Type B pancreatic cell (in vitro differentiated cells): ENCODE results near the gene RELT. TPM values are rescaled to one million over a fixed set of nuclear protein-coding genes. Genes with fewer than 3 reads are reported as not detected.

ENCODE experiments used
- DNase-seq: peaks from one replicate; pipeline ENCODE4 v3.0.0; 2021; ENCODE audit warnings: mixed read lengths; ENCODE audit not compliant: unreplicated experiment; ENCODE audit errors: extremely low spot score
- H3K27ac Mint-ChIP-seq: 2 replicates; pipeline ENCODE4 v1.8.0; 2021; ENCODE audit warnings: mild to moderate bottlenecking, mixed read lengths
- H3K27me3 Mint-ChIP-seq: 2 replicates; pipeline ENCODE4 v1.8.0; 2021; ENCODE audit warnings: mixed read lengths
- H3K36me3 Mint-ChIP-seq: 2 replicates; pipeline ENCODE4 v1.8.0; 2021; ENCODE audit warnings: mixed read lengths
- H3K4me1 Mint-ChIP-seq: one replicate; pipeline ENCODE4 v1.8.0; 2021; ENCODE audit warnings: mixed read lengths; ENCODE audit not compliant: unreplicated experiment
- H3K4me3 Mint-ChIP-seq: 2 replicates; pipeline ENCODE4 v1.8.0; 2021; ENCODE audit warnings: mild to moderate bottlenecking, mixed read lengths
- H3K9me3 Mint-ChIP-seq: 2 replicates; pipeline ENCODE4 v1.8.0; 2021; ENCODE audit warnings: mixed read lengths
- CTCF ChIP-seq: fragments of 200-600 bp; sonication (generic); conservative IDR thresholded peaks from 2 replicates; pipeline ENCODE4 v1.5.0; 2021; ENCODE audit warnings: antibody characterized with exemption, mild to moderate bottlenecking
- total RNA-seq: library from RNA; stranded (reverse); gene quantifications from 2 replicates; pipeline ENCODE4 v1.2.1, GENCODE V29; 2021; ENCODE audit warnings: low replicate concordance

The RELT gene
- total RNA-seq, 1 donor from 2014 or later = 8.5 TPM

GRCh38 chr11:73412308-73412707 is 36.1 kb downstream of the RELT start:
- no peaks in the 10 kb centered on the region for H3K9me3 Mint-ChIP-seq
- peaks cover 19% of the 10 kb centered on the region for H3K4me1 Mint-ChIP-seq
- H3K27ac Mint-ChIP-seq = no peak overlapping the region

GRCh38 chr11:73413256-73413655 is 37.1 kb downstream of the RELT start:
- H3K27me3 Mint-ChIP-seq = no peaks in the 10 kb centered on the region
- H3K4me3 Mint-ChIP-seq = no peak overlapping the region
- H3K36me3 Mint-ChIP-seq = peaks cover 24% of the 10 kb centered on the region
- TF ChIP-seq CTCF = no peak
- peaks cover 19% of the 10 kb centered on the region for H3K4me1 Mint-ChIP-seq
- no peak overlapping the region for H3K27ac Mint-ChIP-seq
- DNase-seq = no peak
- no peaks in the 10 kb centered on the region for H3K9me3 Mint-ChIP-seq

More at GRCh38 chr11:73412308-73412707, 36.1 kb downstream of the RELT start:
- TF ChIP-seq CTCF = no peak
- DNase-seq = no peak
- H3K4me3 Mint-ChIP-seq = no peak overlapping the region
- peaks cover 23% of the 10 kb centered on the region for H3K36me3 Mint-ChIP-seq
- H3K27me3 Mint-ChIP-seq = no peaks in the 10 kb centered on the region

GRCh38 chr11:73414977-73415651 is 38.9 kb downstream of the RELT start:
- no peak overlapping the region for H3K27ac Mint-ChIP-seq
- DNase-seq = no peak
- H3K27me3 Mint-ChIP-seq = no peaks in the 10 kb centered on the region
- TF ChIP-seq CTCF = no peak
- no peak overlapping the region for H3K4me3 Mint-ChIP-seq
- peaks cover 19% of the 10 kb centered on the region for H3K4me1 Mint-ChIP-seq
- H3K36me3 Mint-ChIP-seq = peaks cover 18% of the 10 kb centered on the region
- H3K9me3 Mint-ChIP-seq = no peaks in the 10 kb centered on the region

- Mint-ChIP-seq H3K36me3 (peaks cover 18% of the 10 kb centered on the region), H3K9me3 (no peaks in the 10 kb centered on the region), H3K27ac (no peak overlapping the region), H3K4me1 (peaks cover 19% of the 10 kb centered on the region), H3K27me3 (no peaks in the 10 kb centered on the region), H3K4me3 (no peak overlapping the region)
- DNase-seq = no peak
- TF ChIP-seq CTCF = no peak
Measured at GRCh38 chr11:73415854-73416615, 39.8 kb downstream of the RELT start.

GRCh38 chr11:73416786-73417185 is 40.6 kb downstream of the RELT start:
- H3K27ac Mint-ChIP-seq = no peak overlapping the region

More at GRCh38 chr11:73416786-73417185, 40.6 kb downstream of the RELT start:
- Mint-ChIP-seq H3K4me1 (peaks cover 19% of the 10 kb centered on the region), H3K4me3 (no peak overlapping the region), H3K9me3 (no peaks in the 10 kb centered on the region), H3K27me3 (no peaks in the 10 kb centered on the region), H3K36me3 (peaks cover 18% of the 10 kb centered on the region)
- DNase-seq = no peak
- TF ChIP-seq CTCF = no peak
